KOPT-K1 (cell line): ENCODE results near the gene REEP1.
"Not testable (repeated sequence)": the region's sequence is repeated elsewhere in the genome, so short reads cannot be mapped to it uniquely, and the experiment has no call there.

ENCODE experiments used
- H3K27ac ChIP-seq: fragments of 200-600 bp; sonication (generic); 2 replicates; pipeline ENCODE4 v1.5.1; 2016; ENCODE audit warnings: antibody characterized with exemption, mild to moderate bottlenecking, low read depth, low read length; ENCODE audit not compliant: poor library complexity, severe bottlenecking
- H3K36me3 ChIP-seq: fragments of 200-600 bp; sonication (generic); 2 replicates; pipeline ENCODE4 v1.5.1; 2017; ENCODE audit warnings: antibody characterized with exemption, mild to moderate bottlenecking, low read length, moderate library complexity; ENCODE audit not compliant: insufficient read depth
- H3K9me3 ChIP-seq: fragments of 200-600 bp; sonication (generic); 2 replicates; pipeline ENCODE4 v1.5.1; 2017; ENCODE audit warnings: antibody characterized with exemption, low read length, mild to moderate bottlenecking; ENCODE audit not compliant: insufficient read depth, poor library complexity, severe bottlenecking

The REEP1 gene

DNA sequence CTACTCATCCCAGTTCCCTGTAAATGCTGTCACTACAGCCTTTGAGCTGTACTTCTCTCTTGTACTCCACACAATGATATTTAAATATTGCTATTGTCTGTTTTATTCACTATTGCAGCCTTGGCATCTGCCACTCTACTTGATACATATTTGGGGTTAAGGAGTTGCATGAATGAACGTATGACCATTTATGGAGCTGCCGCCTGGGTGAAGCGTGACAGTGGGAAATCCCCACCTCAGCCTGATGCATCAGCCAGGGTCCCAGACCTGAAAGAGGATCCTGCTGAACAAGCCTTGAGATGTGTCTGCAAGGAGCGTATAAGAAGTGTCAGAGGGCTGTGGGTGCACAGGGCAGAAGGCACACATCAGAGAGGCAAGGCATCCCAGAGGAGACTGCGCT is 99.1 kb downstream of the REEP1 start:
- Histone ChIP-seq H3K9me3 (no peaks in the 10 kb centered on the region), H3K36me3 (no peaks in the 10 kb centered on the region), H3K27ac (no peak overlapping the region)

DNA sequence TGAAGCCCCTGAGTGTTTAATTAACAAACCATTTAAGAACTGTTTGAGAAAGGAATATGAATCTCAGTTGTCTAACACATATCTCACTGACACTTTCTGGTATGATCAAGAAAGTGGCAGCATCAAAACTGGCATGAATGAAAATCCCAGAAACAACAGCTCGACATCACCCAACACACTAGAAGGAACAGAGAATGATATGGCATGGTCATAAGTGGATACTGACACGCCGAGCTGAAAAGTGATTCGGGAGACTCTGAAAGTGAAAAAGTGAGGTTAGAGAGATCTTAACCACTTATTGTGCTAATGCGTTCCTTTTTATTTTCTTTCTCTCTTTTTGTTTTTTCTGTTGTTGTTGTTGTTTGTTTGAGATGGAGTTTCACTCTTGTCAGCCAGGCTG is 100.3 kb downstream of the REEP1 start:
- no peaks in the 10 kb centered on the region for H3K36me3 ChIP-seq
- H3K9me3 ChIP-seq, result no peaks in the 10 kb centered on the region
- H3K27ac ChIP-seq, result no peak overlapping the region

DNA sequence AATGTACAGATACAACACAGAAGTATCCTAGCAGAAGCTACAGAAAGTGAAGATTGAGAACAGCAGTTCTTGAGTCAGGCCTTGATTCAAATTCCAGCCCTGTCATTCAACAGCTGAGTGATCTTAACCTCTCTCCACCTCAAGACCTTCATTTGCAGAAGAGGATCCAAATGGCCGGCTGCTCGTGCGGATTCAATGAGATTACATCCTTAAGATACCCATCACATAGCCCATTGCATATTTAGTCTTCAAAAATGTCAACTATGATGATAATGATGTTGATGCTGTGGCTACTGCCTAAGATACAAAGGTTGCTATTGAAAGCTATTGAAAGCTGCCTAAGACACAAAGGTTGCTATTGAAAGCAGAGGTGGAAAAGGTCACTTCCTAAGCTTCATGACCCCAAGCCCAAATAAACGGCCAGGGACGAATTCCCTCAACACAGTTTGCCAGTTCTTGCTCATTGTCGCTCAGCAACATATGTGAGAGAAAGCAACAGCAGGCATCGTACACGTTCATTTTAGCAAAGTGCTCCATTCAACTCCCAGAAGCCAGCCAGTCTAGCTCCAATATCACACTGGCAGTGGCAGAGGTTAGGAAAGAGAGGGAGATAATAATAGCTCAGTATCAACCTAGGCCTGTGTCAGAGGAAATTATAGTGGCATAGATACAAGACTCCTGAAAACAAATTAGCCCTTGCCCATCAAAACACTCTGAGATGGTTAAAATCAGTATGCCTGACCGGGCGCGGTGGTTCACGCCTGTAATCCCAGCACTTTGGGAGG is 102.0 kb downstream of the REEP1 start:
- H3K9me3 ChIP-seq, result no peaks in the 10 kb centered on the region
- no peak overlapping the region for H3K27ac ChIP-seq
- no peaks in the 10 kb centered on the region for H3K36me3 ChIP-seq

DNA sequence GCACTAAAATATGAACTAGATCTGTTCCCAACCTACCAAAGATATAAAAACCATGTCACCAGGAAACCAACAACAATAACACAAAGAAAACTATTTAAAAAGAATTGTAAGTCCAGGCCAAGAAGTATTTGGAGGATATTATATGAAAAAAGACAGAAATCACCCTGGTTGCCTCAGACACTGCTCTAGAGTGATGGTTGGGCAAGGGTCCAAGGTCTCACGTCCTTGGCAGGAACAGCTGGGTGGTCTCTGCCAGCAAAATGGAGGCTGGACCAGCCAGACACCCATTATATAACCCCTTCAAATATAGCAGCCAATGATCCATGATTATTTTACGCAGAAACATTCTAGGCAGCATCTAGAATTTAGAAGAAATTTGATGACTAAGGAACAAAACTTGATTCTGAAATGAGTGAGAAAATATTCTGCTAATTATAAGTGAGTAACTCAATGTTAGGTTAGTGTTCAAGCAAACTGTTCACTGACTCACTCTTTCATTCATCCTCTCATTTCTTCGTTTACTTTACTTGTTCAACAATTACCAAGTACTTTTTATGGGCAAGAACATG is 102.8 kb downstream of the REEP1 start:
- no peaks in the 10 kb centered on the region for H3K9me3 ChIP-seq

DNA sequence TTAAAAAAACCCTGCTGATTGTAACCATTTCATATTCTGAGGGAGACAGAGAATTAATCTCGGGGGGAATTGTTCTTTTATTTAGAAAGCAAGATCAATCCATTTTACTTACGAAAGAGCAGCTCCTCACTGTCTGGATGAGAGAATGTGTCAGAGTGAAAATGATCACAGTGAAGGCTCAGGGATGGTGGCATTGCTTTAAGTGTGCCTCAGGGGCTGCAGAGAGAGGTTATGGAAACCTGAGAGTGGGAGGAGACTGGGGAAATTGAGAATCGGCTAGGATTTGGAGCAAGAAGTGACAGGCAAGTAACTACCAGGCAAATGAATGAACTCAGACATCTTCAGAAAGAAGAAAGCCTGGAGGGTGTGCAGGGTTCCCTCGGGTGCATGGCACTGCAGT is 104.0 kb downstream of the REEP1 start:
- H3K27ac ChIP-seq, result no peak overlapping the region

More for the DNA sequence above, 102.8 kb downstream of the REEP1 start:
- no peaks in the 10 kb centered on the region for H3K36me3 ChIP-seq
- no peak overlapping the region for H3K27ac ChIP-seq

DNA sequence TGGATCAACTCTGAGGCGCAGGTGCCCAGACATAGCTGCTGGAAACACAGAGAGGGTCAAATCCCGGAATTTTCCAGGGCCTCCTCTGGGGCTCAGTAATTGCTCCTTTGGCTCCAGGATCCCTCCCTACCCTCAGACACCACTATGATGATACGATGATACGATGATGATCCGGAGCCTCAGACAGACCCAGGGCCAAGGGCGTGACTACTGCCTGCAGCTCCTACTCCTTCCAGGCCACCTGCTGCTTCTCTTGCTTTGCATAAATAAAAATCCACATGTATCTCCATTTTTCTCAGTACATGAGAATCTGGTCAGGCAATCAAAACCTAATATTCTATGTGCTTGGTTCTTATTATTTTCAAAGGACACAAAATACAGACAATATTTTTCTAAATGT is 104.5 kb downstream of the REEP1 start:
- H3K36me3 ChIP-seq, result no peaks in the 10 kb centered on the region
- H3K27ac ChIP-seq, result no peak overlapping the region
- H3K9me3 ChIP-seq, result no peaks in the 10 kb centered on the region

More for the DNA sequence above, 104.0 kb downstream of the REEP1 start:
- no peaks in the 10 kb centered on the region for H3K36me3 ChIP-seq
- no peaks in the 10 kb centered on the region for H3K9me3 ChIP-seq

DNA sequence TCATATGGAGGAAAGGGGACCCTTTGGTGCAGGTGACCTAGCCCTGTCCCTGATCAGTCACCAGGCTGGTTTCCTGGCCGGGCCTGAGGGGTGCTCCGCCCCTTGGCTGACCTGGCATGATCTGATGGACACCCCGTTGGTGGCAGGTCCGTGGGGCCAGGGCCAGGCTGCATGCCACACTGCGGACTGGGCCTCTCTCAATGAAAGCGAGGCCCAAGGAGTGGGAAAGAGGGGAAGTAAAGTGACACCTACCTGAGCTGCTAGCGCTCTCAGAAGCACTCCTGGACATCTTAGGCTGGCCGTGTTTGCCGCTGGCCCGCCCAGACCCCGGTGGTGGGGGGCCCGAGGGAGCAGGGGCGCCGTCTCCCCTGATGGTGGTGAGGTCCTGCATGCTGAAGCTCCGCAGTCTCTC is 105.0 kb downstream of the REEP1 start:
- H3K27ac ChIP-seq, result no peak overlapping the region
- H3K9me3 ChIP-seq, result no peaks in the 10 kb centered on the region
- no peaks in the 10 kb centered on the region for H3K36me3 ChIP-seq

DNA sequence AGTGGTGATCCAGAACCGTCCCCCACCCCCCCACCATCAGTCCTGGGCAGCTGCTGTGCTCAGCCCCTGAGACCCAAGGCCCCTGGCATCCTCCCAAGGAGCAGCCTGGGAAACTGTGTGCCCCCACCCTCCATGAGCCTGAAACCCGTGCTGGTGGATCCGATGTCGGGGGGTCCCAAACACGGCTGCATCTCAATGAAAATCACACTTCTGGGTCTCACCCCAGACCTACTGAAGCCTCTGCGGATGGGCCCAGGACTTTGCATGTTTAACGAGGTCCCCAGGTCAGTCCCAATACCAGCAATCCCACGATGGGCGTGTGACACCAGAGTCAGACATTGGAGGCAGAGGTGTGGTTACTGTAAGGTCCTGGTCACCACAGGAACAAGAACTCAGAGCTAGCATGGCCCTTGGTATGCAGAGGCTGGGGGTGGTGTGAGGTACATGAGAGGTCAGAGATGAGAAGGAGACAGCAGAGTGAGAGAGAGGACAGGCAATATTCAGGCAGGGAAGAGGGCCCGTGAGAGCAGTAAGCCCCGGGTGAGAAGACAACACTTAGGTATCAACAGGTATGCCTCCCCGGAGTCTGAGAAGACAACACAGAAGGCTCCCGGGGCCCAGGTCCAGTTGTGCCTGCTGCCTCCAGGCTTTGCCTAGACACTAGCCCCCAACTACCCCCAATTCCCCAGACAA is 105.6 kb downstream of the REEP1 start:
- Histone ChIP-seq H3K9me3 (no peaks in the 10 kb centered on the region), H3K36me3 (no peaks in the 10 kb centered on the region), H3K27ac (no peak overlapping the region)

DNA sequence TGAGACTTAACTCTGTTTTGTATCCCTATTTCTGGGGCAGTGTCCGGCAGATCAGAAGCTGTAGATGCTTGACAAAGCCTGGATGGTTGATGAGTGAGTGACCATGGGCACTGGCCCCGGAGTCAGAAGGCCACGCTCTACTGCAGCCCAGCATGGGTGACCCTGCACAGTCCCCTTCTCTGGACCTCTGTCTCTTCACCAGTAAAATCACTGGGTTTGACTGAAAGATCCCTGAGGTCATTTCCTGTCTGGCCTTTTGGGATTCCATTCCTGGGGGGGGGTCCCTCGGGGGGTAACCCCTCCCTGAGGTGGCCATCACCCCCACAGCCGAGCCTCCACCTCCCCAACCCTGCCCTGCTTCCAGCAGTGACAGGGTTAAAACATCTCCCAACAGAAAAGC is 106.5 kb downstream of the REEP1 start:
- H3K9me3 ChIP-seq, result no peaks in the 10 kb centered on the region
- H3K36me3 ChIP-seq, result no peaks in the 10 kb centered on the region
- H3K27ac ChIP-seq, result no peak overlapping the region

DNA sequence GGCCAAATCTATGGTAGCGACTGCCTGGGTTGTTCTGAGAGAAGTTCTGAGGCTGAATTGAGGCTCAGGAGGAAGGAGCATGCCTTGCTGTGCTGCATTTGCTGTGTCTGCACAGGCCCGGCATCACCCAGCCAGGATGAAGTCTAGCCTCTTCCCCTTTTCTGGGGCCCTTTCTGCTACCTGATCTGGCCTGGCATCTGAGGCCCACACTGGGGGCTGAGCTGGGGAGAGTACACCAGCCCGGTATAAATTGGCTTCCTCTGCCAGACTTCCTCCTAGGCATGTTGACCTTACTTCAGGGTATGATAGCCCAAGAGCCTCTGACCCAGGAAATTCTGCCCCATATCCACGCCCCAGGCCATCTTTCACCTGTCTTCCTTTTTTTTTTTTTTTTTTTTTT is 108.2 kb downstream of the REEP1 start:
- Histone ChIP-seq H3K36me3 (no peaks in the 10 kb centered on the region), H3K9me3 (no peaks in the 10 kb centered on the region), H3K27ac (no peak overlapping the region)

DNA sequence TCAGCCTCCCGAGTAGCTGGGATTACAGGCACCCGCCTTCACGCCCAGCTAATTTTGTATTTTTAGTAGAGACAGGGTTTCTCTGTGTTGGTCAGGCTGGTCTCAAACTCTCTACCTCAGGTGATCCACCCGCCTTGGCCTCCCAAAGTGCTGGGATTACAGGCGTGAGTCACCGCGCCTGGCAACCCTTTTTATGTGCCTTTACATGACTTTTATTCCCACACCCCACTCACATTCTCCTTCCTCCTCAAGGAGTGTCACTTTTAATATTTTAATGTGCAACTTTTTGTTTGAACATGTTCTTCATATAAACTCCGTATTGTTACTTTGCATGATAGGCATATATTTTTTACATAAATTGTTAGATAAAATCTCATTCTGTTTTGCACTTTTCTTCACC is 108.9 kb downstream of the REEP1 start:
- H3K9me3 ChIP-seq, H3K27ac ChIP-seq, H3K36me3 ChIP-seq: not testable (repeated sequence)

DNA sequence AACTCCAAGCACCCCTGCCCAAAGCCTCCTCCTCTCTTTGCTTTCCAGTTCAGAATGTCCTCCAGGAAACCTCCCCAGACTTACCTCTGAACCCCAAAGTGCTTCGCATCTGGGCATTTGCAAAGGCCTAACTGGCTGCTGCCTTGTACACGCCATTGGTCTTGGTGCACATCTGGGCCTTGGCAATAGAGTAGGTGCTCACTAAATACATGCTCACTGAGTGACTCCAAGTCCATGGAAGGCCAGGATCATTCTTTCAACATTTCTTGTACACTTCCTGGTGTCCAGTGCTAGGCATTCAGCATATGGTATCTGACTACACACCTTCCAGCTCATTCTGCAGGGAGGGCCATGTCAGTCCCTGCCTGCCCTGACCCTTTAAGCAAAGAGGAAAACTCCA is 109.7 kb downstream of the REEP1 start:
- H3K36me3 ChIP-seq, result no peaks in the 10 kb centered on the region
- H3K27ac ChIP-seq, result no peak overlapping the region
- H3K9me3 ChIP-seq, result no peaks in the 10 kb centered on the region

DNA sequence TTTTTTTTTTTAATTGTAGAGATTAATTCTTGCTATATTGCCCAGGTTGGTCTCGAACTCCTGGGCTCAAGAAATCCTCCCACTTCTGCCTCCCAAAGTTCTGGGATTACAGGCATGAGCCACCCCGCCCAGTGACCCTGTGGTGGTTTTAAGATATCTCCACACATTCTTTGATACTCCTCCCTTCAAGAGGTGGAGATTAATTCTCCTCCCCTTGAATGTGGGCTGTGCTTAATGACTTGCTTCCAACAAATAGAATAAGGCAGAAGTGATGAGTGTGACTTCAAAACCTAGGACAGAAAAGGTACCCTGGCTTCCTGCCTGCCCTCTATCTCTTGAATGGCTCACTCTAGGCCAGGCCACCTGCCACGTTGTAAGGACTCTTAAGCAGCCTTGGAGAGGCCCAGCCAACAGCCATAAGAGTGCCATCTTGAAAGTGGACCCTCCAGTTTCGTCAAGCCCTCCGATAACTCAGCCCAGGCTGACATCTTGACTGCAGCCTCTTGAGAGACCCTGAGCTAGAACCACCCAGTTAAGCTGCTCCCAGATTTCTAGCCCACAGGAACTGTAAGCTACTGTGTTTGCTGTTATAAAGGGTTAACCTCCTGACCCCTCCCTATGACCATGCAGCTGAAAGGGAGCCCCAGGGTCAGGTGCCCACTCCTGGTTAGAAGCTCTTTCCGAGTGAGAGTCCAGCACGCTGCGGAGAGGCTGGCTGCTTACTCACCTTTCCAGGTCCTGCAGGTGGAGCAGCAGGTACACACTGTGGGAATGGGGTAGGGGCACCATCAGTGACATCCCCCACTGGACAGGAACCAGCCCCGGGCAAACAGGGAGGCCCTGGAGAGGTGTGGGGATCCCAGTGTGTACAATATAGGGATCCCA is 110.5 kb downstream of the REEP1 start:
- Histone ChIP-seq H3K27ac (no peak overlapping the region), H3K9me3 (no peaks in the 10 kb centered on the region), H3K36me3 (no peaks in the 10 kb centered on the region)

DNA sequence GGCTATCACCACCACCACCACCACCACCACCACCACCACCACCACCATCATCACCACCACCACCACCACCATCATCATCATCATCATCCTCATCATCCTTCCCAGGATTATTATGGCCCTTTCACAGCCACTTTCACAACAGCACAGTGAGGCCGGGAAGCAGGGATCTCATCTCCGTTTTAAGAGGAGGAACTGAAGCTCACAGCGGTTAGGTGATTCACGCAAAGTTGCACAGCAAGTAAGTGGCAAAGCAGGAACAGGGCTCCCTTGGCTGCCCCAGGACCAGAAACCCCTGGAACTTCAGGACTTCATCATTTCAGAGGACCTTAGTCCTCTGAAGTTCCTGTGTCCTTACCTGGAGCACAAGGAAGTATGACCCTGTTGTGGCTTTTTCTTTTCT is 111.4 kb downstream of the REEP1 start:
- Histone ChIP-seq H3K27ac (no peak overlapping the region), H3K9me3 (no peaks in the 10 kb centered on the region), H3K36me3 (no peaks in the 10 kb centered on the region)

DNA sequence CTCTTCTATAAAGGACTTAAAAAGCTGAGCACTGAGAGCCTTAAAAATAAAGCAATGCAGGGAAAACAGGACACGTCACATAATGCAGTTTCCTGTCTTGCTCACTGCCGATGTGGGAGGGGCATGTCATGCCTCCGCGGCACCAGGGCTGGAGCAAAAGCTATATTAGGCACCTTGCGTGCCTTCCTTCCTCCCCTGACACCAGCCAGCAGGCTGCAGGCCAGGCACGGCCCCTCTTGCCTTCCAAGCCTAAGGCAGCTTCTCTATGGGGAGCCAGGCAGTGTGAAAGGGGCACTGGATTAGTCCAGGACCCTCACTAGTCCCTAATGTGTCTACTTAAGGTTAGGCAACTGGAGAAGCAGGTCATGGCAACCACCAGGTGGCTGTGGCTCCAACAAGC is 111.8 kb downstream of the REEP1 start:
- Histone ChIP-seq H3K27ac (no peak overlapping the region), H3K36me3 (no peaks in the 10 kb centered on the region), H3K9me3 (no peaks in the 10 kb centered on the region)
